Measurements from ENCODE around the gene ACAD9.
"Not testable (repeated sequence)": the region's sequence is repeated elsewhere in the genome, so short reads cannot be mapped to it uniquely, and the experiment has no call there.

ACAD9 gene

DNA sequence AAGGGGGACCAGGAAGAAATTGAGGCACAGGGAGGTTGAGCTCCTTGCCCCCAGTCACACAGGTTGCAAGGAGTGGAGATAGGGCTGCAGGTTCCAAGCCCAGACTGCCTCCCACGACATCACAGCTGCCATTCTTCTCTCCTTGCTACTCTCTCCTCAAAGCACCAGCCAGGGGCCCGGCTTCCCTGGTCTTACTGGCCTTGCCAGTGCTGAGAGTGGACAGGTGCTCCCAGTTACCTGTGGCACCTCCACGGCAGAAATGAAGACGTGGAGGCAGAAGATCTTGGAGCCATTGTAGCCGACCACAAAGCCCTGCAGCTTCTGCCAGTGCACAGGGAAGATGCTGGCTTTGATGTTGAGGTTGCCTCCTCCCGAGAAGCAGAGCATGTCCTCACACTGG, 17.9 kb upstream of the ACAD9 start:
- DNase-seq (ENCODE audit: low read depth), result no peak

GRCh38 chr3:128863560-128863959, 15.9 kb upstream of the ACAD9 start:
- no peak for DNase-seq (ENCODE audit: low read depth)

GRCh38 chr3:128864351-128864811, 15.0 kb upstream of the ACAD9 start:
- DNase-seq (ENCODE audit: low read depth), result no peak

- DNase-seq (ENCODE audit: low read depth), result not testable (repeated sequence)
Observed at GRCh38 chr3:128864849-128865804, 14.3 kb upstream of the ACAD9 start.

GRCh38 chr3:128867200-128868125, 12.0 kb upstream of the ACAD9 start:
- no peak for DNase-seq (ENCODE audit: low read depth)

DNA sequence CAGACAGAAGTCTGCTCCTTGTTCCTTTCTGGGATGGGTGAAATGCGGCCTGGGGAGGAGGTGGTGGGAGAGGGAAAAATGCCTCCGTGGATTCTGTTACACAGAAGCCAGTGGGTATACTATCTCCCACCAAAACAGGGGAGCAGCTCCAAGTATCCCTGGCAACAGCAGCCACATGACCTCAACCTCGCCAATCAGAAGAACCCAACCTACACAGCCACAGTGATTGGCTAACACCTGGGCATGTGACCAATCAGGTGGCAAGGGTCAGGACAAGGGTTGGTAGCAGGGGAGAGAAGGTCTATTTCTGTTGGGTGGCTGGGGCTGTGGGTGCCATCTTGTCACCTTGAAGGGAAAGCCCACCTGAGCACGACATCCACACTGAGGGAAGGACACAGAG, 9.1 kb upstream of the ACAD9 start:
- no peak for DNase-seq (ENCODE audit: low read depth)

DNA sequence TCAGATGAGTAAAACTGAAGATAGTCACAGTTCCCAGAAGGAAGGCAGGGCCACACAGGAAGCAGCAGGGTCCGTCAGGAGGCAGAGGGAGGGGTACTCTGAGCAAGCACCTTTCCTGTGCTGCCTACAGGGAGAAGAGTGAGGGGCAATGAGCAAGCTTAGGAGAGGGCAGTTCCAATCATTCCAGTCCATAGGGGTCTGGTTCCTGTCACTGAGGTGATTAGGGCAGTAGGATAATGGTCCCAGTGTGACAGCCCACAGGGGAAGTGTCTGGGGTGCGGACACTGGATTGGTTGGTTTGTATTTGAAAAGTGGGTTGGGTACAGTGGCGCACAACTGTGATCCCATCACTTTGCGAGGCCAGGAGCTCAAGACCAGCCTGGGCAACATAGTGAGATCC, 7.1 kb upstream of the ACAD9 start:
- no peak for DNase-seq (ENCODE audit: low read depth)

DNA sequence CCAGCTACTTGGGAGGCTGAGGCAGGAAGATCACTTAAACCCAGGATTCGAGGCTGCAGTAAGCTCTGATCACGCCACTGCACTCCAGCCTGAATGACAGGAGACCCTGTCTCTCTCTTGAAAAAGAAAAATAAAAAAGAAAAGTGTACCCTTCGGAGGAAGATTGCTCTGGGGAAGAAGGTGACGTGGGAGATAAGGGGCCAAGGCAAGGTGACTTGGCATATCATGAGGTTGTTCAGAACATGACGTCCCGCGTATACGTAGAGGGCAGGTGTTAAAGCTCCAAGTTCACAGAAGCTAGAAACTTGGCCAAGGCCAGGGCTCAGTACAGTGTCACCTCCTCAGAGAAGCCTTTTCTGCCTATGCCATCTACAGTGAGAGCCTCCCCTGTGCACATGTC, 6.7 kb upstream of the ACAD9 start:
- no peak for DNase-seq (ENCODE audit: low read depth)

DNA sequence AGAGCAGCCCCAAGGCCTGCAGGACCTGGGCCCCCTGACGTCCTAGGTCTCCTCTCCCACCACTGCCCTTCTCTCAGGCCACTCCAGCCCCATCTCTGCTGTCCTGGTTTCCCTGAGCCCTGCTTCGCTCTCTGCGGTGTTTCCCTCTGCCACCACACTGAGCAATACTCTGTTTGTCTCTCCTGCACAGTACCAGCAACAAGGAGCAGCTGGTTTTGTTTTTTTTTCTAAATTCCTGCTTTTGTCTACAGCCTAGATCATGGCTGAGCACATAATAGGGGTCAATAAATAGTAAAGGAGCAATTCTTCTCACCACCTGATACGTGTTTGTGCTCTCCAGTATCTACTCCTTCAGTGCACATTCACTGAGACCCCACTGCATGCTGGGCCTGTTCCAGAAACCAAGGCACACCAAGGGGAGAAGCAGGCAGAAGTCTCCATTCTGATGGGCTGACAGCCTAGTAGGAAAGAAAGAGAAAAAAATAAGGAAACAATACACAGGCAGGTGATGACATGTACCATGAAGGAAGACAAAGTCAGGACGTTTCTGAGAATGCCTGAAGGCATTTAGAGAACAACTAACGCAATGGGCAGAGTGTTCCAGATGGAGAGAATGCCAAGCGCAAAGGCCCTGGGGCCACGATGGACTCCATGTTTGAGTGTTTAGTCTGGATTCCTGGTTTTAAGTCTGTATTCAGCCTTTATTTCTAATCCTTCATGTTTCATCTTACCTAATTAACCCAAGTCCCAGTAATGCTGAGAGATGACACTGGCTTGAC, 6.0 kb upstream of the ACAD9 start:
- DNase-seq (ENCODE audit: low read depth), result no peak

DNA sequence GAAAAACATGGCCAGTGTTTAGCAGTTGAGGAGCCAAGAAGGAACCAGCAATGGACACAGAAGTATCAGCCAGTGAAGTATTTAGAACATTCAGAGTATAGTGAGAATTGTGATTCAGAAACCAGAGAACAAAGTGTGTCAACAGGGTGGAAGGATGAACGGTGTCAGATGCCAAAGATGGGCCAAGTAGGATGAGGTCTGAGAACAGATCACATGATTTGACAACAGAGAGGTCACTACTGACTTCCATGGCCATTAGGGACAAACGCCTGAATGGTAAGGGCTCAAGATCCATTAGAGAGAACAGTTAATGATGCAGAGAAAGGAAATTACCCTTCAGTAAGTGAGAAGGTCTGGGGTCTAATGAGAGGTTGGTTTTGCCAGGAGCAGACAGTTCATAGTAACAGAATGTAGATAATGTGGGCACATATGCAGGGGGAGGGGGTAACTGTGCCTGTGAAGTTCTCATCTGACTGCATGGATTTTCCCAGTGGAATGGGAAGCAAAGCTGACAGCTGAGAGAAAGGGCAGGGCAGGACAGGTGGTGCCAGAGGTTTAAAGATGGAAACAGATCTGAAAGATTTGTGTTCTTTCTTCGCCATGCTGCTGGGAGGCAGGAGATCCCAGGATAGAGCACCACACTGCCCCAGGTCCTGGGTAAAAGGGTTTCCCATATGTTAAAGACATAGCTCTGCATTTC, 4.8 kb upstream of the ACAD9 start:
- no peak for DNase-seq (ENCODE audit: low read depth)

DNA sequence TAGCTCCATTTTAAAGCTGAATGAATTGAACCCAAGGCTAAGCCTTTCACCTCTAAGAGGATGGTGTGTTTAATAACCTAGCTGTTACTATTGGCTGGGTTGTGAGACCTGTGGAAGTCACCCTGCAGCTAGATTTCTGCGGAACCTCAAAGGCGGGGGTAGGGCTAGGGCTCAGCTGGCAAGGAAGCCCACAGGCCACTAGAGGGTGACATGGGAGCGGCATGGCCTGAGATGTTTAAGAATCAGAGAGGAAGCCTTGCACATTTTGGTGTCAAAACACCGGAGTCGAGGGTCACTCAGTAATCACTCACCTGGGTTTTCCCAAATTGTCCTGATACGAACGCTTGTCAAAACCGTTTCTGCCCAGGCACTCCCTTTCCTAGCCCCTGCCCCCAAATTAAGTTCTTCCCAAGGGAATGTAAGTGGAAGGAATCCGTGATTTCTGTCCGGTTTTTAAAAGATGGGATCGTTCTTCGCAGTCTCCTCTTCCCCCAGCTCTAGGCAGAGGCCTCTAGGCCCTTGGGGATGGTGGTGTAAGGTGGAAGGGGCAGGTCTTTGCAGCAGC, 3.8 kb upstream of the ACAD9 start:
- DNase-seq (ENCODE audit: low read depth), result peak; percentile 34

DNA sequence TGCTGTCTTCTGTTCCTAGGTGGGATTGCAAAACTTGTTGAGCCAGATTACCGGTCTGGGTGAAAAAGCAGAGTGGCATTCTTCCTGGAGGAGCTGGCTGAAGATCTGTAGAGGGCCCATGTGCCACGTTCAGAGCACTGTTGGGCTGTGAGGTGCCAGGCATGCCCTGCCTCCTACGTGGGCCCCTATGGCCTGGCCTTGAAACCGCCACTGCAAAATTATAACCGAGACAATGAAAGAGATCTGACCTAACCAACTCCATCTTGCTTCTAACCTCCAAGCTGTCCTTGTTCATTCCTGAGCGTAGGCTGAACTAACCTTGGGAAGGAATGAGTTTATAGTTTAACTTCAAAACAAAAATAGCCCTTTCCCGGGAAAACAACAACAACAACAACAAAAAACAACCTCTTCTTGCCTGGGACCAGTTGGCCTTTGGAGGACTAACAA, 1.4 kb upstream of the ACAD9 start:
- no peak for DNase-seq (ENCODE audit: low read depth)

DNA sequence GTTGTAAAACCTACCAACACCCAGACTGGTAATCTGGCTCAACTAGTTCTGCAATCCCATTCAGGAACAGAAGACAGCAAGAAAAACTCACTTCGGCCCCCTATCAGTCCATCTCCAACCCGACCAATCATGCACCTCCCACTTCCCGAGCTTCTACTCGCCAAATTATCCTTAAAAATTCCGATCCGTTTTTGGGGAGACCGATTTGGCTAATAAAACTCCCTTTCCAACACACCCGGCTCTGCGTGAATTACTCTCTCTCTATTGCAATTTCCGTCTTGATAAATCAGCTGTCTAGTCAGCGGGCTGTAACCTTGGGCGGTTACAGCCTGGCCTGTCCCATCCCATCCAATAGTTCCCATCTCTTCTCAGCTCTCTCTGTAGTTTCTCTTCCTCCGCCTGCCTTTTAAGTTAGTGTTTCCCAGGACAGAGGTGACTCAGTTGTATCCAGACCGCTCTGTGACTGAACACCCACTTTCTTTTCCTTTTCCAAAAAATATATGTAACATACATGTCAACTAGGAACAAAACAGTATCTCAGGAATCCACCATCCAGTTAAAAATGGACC, 780 bp upstream of the ACAD9 start:
- DNase-seq (ENCODE audit: low read depth), result peak; percentile 2

GRCh38 chr3:128879991-128880390, 571 bp downstream of the ACAD9 start:
- no peak for DNase-seq (ENCODE audit: low read depth)

DNA sequence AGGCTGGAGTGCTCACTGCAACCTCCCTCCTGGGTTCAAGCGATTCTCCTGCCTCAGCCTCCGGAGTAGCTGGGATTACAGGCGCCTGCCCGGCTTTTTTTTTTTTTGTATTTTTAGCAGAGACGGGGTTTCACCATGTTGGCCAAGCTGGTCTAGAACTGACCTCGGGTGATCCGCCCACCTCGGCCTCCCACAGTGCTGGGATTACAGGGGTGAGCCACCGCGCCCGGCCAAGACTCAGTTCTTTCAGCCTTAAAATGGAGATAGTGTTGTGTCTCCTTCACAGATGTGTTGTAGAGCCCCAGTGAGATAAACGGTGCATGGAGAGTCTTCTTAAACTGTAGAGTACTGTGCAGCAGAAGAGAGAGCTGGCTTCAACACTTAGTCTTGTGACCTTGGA, 1.0 kb downstream of the ACAD9 start:
- not testable (repeated sequence) for DNase-seq (ENCODE audit: low read depth)

- DNase-seq (ENCODE audit: low read depth), result no peak
Observed at GRCh38 chr3:128881576-128881975, 2.2 kb downstream of the ACAD9 start.

DNA sequence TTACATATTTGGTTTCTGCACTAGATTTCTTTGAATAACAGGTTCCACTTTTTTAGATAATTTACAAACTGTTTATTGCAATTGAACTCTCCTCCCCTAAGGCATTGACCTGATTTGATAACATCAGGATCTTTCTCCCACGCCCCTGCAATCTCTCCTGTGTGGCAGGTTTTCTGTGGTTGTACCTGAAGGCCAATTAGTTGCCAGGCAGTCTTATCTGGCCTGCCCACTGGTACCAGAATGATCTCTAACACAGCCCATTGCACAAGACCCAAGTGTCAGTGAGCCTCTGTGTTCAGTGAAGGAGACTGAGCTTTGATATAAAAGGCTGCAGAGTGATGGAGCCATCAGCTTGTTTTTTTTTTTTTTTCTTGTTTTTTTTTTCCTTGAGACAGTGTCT, 3.3 kb downstream of the ACAD9 start:
- no peak for DNase-seq (ENCODE audit: low read depth)

GRCh38 chr3:128884992-128885391, 5.6 kb downstream of the ACAD9 start:
- DNase-seq (ENCODE audit: low read depth), result no peak

DNA sequence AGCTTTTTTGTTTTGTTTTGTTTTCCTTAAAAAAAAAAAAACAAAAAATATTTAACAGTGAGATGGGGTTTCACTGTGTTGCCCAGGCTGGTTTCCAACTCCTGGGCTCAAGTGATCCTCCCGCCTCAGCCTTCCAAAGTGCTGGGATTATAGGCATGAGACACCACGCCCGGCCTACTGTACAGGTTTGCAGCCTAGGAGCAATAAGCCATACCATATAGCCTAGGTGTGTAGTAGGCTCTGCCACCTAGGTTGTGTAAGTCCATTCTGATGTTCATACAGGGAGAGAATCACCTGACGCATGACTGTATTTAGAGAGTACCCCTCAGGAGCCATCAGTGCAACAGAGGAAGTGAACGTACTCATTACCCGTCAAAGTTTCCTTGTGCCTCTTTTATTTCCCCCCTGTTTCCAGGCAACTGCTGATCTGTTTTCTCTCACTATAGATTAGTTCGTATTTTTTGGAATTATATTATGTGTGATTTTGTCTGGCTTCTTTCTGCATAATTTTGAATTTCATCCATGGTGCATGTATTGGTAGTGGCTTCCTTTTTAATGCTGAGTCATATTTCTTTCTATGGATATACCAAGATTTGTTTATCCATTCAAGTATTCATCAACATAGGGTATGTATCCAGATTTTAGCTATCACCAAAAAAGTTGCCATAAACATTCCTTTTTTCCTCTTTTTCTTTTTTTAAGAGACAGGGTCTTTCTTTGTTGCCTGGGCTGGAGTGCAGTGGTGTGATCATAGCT, 9.9 kb downstream of the ACAD9 start:
- DNase-seq (ENCODE audit: low read depth), result no peak

All from stimulated activated CD8-positive, alpha-beta memory T cell treated with anti-CD3 and anti-CD28 coated beads, Interleukin-12 subunit alpha, Interleukin-12 subunit beta, amount 100 ng/mL, for 4 hours (primary cell).